Right atrium auricular region (tissue), 2 donors: ENCODE measurements around the gene SCNN1A. TPM values are rescaled to one million over a fixed set of nuclear protein-coding genes. Genes with fewer than 3 reads are reported as not detected.

Experiments
- DNase-seq: peaks from one replicate; pipeline ENCODE4 v3.0.0-alpha.2; 2019; ENCODE audit warnings: low spot score
- H3K27ac ChIP-seq, 2 donors: fragments of 200-600 bp; sonication (generic); 1 replicate in 1 of 2; 2 replicates in 1 of 2; pipeline ENCODE4 v1.5.1; 2016 to 2019
- H3K27me3 ChIP-seq, 2 donors: fragments of 200-600 bp; sonication (generic); one replicate each; pipeline versions ENCODE4 v1.5.1 to v1.6.0; 2017 to 2019
- H3K36me3 ChIP-seq: fragments of 200-600 bp; sonication (generic); one replicate; pipeline ENCODE4 v1.5.1; 2016
- H3K4me1 ChIP-seq, 2 donors: fragments of 200-600 bp; sonication (generic); one replicate each; pipeline versions ENCODE4 v1.5.1 to v1.6.0; 2017 to 2019
- H3K4me3 ChIP-seq, 2 donors: fragments of 200-600 bp; sonication (generic); 1 replicate in 1 of 2; 2 replicates in 1 of 2; pipeline ENCODE4 v1.5.1; 2017 to 2019; ENCODE audit warnings: mild to moderate bottlenecking in 1 of 2, moderate library complexity in 1 of 2
- H3K9me3 ChIP-seq, 2 donors: fragments of 200-600 bp; sonication (generic); one replicate each; pipeline ENCODE4 v1.5.1; 2019
- CTCF ChIP-seq, 2 donors: fragments of 200-600 bp; sonication (generic); IDR thresholded peaks; one replicate each; pipeline ENCODE4 v1.5.1; 2019; ENCODE audit warnings: antibody characterized with exemption in 2 of 2
- total RNA-seq, 2 donors: library from RNA; depleted of rRNA; stranded (reverse); fragments of >200 nt; gene quantifications; one replicate each; pipeline ENCODE4 v1.1.0, GENCODE V29; 2016

Gene SCNN1A
- total RNA-seq, 2 donors from 2014 or later = 2.7 to 18.7 TPM

DNA sequence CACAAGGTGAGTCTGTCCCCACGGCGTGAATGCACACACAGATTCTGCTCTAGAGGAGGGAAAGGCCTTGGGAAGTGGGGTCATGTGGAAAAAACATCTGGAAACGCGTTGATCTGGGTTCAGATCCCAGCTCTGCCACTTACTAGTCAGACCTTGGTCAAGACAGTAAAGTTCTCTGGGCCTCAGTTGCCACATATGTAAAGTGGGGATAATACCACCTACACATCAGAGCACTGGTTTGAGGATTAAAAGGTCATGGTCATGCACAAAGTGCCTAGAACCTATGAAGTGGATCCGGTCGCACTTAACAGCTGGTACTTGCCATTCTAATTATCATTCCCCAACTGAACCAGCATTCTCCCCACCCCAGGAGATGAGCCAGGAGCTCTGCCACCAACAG is 60.2 kb downstream of the SCNN1A start:
- H3K4me1 ChIP-seq = peaks cover 0 to 11% of the 10 kb centered on the region in 2 donors
- no peak for TF ChIP-seq CTCF (IDR thresholded peaks at IDR 0.05)
- H3K9me3 ChIP-seq = no peaks in the 10 kb centered on the region
- H3K27me3 ChIP-seq = no peaks in the 10 kb centered on the region
- no peak overlapping the region for H3K27ac ChIP-seq
- H3K4me3 ChIP-seq = no peak overlapping the region
- no peak for DNase-seq
- no peaks in the 10 kb centered on the region for H3K36me3 ChIP-seq

- TF ChIP-seq CTCF (IDR thresholded peaks at IDR 0.05) = no peak
- Histone ChIP-seq H3K36me3 (no peaks in the 10 kb centered on the region), H3K4me3 (no peak overlapping the region), H3K27ac (no peak overlapping the region), H3K4me1 (peaks cover 0 to 13% of the 10 kb centered on the region in 2 donors), H3K9me3 (no peaks in the 10 kb centered on the region), H3K27me3 (no peaks in the 10 kb centered on the region)
- DNase-seq = no peak
Observed at GRCh38 chr12:6314776-6315175, 60.6 kb downstream of the SCNN1A start.

GRCh38 chr12:6313326-6313940 is 61.9 kb downstream of the SCNN1A start:
- no peak overlapping the region for H3K27ac ChIP-seq
- H3K27me3 ChIP-seq = no peaks in the 10 kb centered on the region
- no peak for DNase-seq
- no peaks in the 10 kb centered on the region for H3K9me3 ChIP-seq
- peaks cover 0 to 13% of the 10 kb centered on the region in 2 donors for H3K4me1 ChIP-seq
- no peak for TF ChIP-seq CTCF (IDR thresholded peaks at IDR 0.05)
- H3K4me3 ChIP-seq = no peak overlapping the region
- no peaks in the 10 kb centered on the region for H3K36me3 ChIP-seq

GRCh38 chr12:6312529-6313325 is 62.6 kb downstream of the SCNN1A start:
- no peak overlapping the region for H3K4me3 ChIP-seq
- no peak overlapping the region for H3K27ac ChIP-seq
- no peak for TF ChIP-seq CTCF (IDR thresholded peaks at IDR 0.05)
- H3K36me3 ChIP-seq = no peaks in the 10 kb centered on the region
- H3K9me3 ChIP-seq = no peaks in the 10 kb centered on the region
- no peak for DNase-seq
- H3K27me3 ChIP-seq = no peaks in the 10 kb centered on the region
- H3K4me1 ChIP-seq = peaks cover 0 to 10% of the 10 kb centered on the region in 2 donors

GRCh38 chr12:6311822-6312528 is 63.4 kb downstream of the SCNN1A start:
- TF ChIP-seq CTCF (IDR thresholded peaks at IDR 0.05) = no peak
- H3K4me3 ChIP-seq = no peak overlapping the region
- H3K27ac ChIP-seq = no peak overlapping the region
- H3K36me3 ChIP-seq = no peaks in the 10 kb centered on the region
- no peak for DNase-seq
- no peaks in the 10 kb centered on the region for H3K27me3 ChIP-seq
- no peaks in the 10 kb centered on the region for H3K9me3 ChIP-seq
- peaks cover 0 to 9% of the 10 kb centered on the region in 2 donors for H3K4me1 ChIP-seq
